ENCODE results near the gene LRRIQ1. TPM values are rescaled to one million over a fixed set of nuclear protein-coding genes. Genes with fewer than 3 reads are reported as not detected.

The LRRIQ1 gene
- total and polyA plus RNA-seq, 2 of the 4 experiments (the other 2 are of a cell fraction), result under 0.01 to 0.05 TPM

GRCh38 chr12:85130646-85131045, 94.5 kb downstream of the LRRIQ1 start:
- no TSS peak for BruUV-seq (replicated peaks)
- H3K9ac ChIP-seq (ENCODE audit: low read depth, low read length), result no peak overlapping the region
- H2AK5ac ChIP-seq (ENCODE audit: low read depth, low read length), result no peak overlapping the region
- no peak overlapping the region for H3K56ac ChIP-seq (ENCODE audit: extremely low read depth, insufficient read depth, low read length)
- no peak overlapping the region for H2AK9ac ChIP-seq (replicated peaks; ENCODE audit: low read depth, low read length, poor library complexity)
- ChIA-PET CTCF (no interaction called here), POLR2A (ENCODE audit: unreplicated experiment) (no interaction called here)
- no peaks in the 10 kb centered on the region for H3K27me3 ChIP-seq (ENCODE audit: control insufficient read depth, insufficient read depth, low read length)
- no peak overlapping the region for H2AFZ ChIP-seq (replicated peaks; ENCODE audit: low read length, poor library complexity)
- intact Hi-C loops (cut with micrococcal nuclease) (no loop called here), dilution Hi-C loops (cut with HindIII; ENCODE audit: low sequenced_read_pairs, unreplicated experiment) (no loop called here), in situ Hi-C loops (cut with MboI; ENCODE audit: low sequenced_read_pairs) (no loop called here)
- H4K8ac ChIP-seq (ENCODE audit: low read depth in 2 of 2, low read length in 2 of 2), result no peak overlapping the region
- no peak overlapping the region for H3K23ac ChIP-seq (ENCODE audit: low read depth, low read length)
- H3K27ac ChIP-seq (ENCODE audit: insufficient read depth, low read length), result no peak overlapping the region
- no peak overlapping the region for H3K4me3 ChIP-seq (ENCODE audit: insufficient read depth, low read depth, low read length)
- TF ChIP-seq CTCF (conservative IDR thresholded peaks at IDR 0.05; ENCODE audit: low read depth, low read length) (no peak), MAFK (IDR thresholded peaks at IDR 0.05; ENCODE audit: low read depth, low read length) (no peak), SMC3 (IDR thresholded peaks at IDR 0.05; ENCODE audit: low read depth, low read length) (no peak), RCOR1 (IDR thresholded peaks at IDR 0.05; ENCODE audit: insufficient replicate concordance, low read length) (no peak), MAZ (IDR thresholded peaks at IDR 0.05; ENCODE audit: borderline replicate concordance, low read depth, low read length) (no peak), USF2 (IDR thresholded peaks at IDR 0.05; ENCODE audit: low read depth, low read length) (no peak), BHLHE40 (IDR thresholded peaks at IDR 0.05; ENCODE audit: low read depth, low read length) (no peak), CEBPB (IDR thresholded peaks at IDR 0.05; ENCODE audit: low read depth, low read length) (no peak), ELK1 (IDR thresholded peaks at IDR 0.05; ENCODE audit: borderline replicate concordance, low read depth, low read length) (no peak), POLR2A (IDR thresholded peaks at IDR 0.05; ENCODE audit: low read depth, low read length) (no peak), NFE2L2 (IDR thresholded peaks at IDR 0.05; ENCODE audit: low read depth, low read length) (no peak), RAD21 (IDR thresholded peaks at IDR 0.05; ENCODE audit: low read length) (no peak), RFX5 (IDR thresholded peaks at IDR 0.05; ENCODE audit: low read depth, low read length) (no peak), FOS (IDR thresholded peaks at IDR 0.05; ENCODE audit: low read depth, low read length) (no peak), MXI1 (IDR thresholded peaks at IDR 0.05; ENCODE audit: borderline replicate concordance, low read depth, low read length) (no peak), CHD1 (IDR thresholded peaks at IDR 0.05; ENCODE audit: low read depth, low read length) (no peak)
- no peak overlapping the region for H4K5ac ChIP-seq (ENCODE audit: low read depth, low read length)
- no peaks in the 10 kb centered on the region for H3K79me1 ChIP-seq (ENCODE audit: low read depth in 1 of 2, low read length in 2 of 2)
- H3K4me1 ChIP-seq (ENCODE audit: control insufficient read depth, insufficient read depth, low read length), result no peaks in the 10 kb centered on the region
- H3K9me1 ChIP-seq (ENCODE audit: insufficient read depth, low read length), result no peaks in the 10 kb centered on the region
- no CpG with 5 or more reads among the region's 6 CpGs for WGBS, 2 experiments (ENCODE audit: extremely low coverage in 2 of 2, insufficient read length in 1 of 2)
- no peaks in the 10 kb centered on the region for H4K20me1 ChIP-seq (ENCODE audit: insufficient read depth, low read length)
- no peak overlapping the region for H2BK20ac ChIP-seq (ENCODE audit: low read depth, low read length)
- H2BK15ac ChIP-seq (ENCODE audit: low read depth, low read length), result no peak overlapping the region
- H4K91ac ChIP-seq (ENCODE audit: insufficient read depth, low read depth, low read length), result no peak overlapping the region
- no peak for DNase-seq
- no peak overlapping the region for H2BK120ac ChIP-seq (ENCODE audit: low read depth, low read length)
- no peak overlapping the region for H2BK5ac ChIP-seq (ENCODE audit: low read depth, low read length, poor library complexity, severe bottlenecking)
- no peaks in the 10 kb centered on the region for H3K9me3 ChIP-seq (ENCODE audit: control insufficient read depth, insufficient read depth, low read length)
- H3K14ac ChIP-seq (replicated peaks; ENCODE audit: low read depth, low read length), result no peak overlapping the region
- H3K4ac ChIP-seq (ENCODE audit: low read depth, low read length), result no peak overlapping the region
- no peaks in the 10 kb centered on the region for H3K36me3 ChIP-seq (ENCODE audit: control insufficient read depth, insufficient read depth, low read length)
- no peak overlapping the region for H3K18ac ChIP-seq (ENCODE audit: low read depth, low read length)
- H3K4me2 ChIP-seq (ENCODE audit: low read depth, low read length), result no peak overlapping the region
- ATAC-seq (ENCODE audit: low read depth), result no peak
